Fibroblast of peridontal ligament (primary cell): ENCODE results near the gene SMIM17.

Source experiments
- DNase-seq: peaks from one replicate; pipeline ENCODE4 v3.0.0-alpha.2; 2010; ENCODE audit errors: extremely low read depth

The SMIM17 gene

DNA sequence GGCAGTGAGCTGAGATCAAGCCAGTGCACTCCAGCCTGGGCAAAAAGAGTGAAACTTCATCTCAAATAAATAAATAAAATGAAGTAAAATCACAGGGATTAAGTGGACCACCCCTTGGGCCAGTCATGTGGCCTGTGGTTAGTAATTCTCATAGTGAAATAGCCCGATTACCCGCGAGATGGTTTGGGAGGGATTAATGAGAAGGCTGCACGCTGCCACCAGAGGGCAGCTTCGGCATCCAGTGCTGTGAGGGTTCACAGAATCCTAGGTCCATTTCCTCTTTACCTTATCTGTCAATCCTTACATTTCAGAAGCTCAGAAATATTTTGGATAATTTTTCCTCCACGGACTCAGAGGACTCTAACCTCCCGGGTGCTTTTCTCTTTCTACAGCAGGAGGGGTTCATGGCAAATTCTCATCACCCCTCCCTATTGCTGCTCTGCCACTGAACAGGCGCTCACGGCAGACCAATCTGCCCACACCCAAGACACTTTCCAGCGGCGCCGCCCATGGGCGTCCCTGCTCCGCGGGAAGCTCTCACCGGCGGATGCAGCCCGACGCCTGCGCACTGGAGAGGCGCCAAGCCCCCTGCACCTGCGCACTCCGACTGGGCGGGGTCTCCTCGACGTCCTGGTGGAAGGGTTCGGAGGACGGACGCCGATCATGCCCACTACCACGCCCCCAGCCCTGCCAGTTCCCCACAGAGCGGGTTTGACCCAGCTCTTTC, 17.6 kb downstream of the SMIM17 start:
- no peak for DNase-seq

DNA sequence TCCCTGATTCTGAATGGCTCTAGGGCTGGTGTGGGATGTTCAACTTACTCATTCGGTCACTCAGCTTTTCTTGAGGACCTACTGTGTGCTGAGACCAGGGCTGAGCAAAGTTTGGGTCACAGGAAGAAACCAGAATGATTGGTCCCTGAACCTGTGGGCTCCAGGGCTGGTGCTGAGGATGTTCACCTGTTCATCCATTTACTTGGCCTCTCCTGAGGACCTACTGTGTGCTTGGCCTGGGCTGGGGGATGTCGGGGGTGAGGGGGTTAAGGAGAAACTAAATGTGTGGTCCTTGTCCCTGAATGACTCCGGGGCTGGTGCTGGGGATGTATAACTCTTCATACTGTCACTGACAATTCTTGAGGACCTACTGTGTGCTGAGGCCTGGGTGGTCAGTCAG, 18.3 kb downstream of the SMIM17 start:
- DNase-seq = no peak

- DNase-seq = no peak
Measured at GRCh38 chr19:56663931-56664500, 21.1 kb downstream of the SMIM17 start.

DNA sequence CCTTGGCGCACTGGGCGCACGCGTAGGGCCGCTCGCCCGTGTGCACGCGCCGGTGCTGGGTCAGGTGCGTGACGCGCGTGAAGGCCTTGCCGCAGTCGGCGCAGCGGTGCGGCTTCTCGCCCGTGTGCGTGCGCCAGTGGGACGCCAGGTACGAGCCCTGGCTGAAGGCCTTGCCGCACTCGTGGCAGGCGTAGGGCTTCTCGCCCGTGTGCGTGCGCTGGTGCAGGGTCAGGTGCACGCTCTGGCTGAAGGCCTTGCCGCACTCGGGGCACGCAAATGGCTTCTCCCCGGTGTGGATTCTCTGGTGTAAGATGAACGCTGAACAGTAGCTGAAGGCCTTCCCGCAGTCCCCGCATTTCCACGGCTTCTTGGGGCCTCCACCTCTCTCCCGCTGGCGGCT, 21.6 kb downstream of the SMIM17 start:
- DNase-seq = no peak

- no peak for DNase-seq
Measured at GRCh38 chr19:56667311-56667870, 24.4 kb downstream of the SMIM17 start.

- no peak for DNase-seq
Measured at GRCh38 chr19:56668676-56669075, 25.7 kb downstream of the SMIM17 start.

- DNase-seq = no peak
Measured at GRCh38 chr19:56670401-56670960, 27.5 kb downstream of the SMIM17 start.

DNA sequence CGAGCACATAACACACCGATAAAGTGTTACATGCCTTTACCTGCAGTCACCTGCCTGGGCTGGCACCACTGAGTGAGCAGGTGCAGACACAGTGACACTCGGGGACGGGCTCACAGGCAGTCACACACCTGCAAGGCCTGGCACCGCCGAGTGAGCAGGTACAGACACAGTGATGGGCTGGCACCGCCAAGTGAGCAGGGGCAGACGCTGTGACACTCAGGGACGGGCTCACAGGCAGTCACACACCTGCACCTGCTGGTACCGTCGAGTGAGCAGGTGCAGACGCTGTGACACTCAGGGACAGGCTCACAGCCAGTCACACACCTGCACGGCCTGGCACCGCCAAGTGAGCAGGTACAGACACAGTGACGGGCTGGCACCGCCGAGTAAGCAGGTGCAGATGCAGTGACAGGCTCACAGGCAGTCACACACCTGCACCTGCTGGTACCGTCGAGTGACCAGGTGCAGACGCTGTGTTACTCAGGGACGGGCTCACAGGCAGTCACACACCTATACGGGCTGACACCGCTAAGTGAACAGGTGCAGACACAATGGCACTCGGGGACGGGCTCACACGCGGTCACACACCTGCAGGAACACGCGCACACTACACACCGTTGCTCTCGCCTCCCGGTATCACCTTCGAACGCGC, 28.1 kb downstream of the SMIM17 start:
- DNase-seq = no peak

DNA sequence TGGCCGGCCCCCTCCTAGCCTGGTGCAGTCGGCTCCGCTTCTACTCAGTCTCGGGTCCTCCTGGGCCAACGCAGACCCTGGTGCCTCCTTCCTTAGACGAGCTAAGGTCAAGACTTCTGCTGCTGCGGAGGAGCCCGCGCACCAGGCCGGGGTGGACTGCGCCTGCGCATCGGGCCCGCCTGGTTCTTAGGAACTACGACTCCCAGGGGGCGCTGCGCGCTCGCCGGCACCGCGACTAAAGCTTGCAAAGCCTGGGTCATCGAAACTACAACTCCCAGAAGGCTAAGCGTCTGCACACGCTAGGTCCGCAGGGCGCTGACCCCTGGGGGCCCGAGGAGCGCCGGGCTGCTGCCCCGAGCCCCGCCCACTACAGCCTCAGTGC, 28.6 kb downstream of the SMIM17 start, which contains the start of gene ZNF835:
Gene ZNF835, minus strand, starts transcription at position 145 of the 382 bp plus-strand sequence. CDS start 6,559 bp downstream, outside the sequence.
- DNase-seq = peak; percentile 5

- DNase-seq = peak; percentile 10
Measured at GRCh38 chr19:56672610-56673009, 29.7 kb downstream of the SMIM17 start.

DNA sequence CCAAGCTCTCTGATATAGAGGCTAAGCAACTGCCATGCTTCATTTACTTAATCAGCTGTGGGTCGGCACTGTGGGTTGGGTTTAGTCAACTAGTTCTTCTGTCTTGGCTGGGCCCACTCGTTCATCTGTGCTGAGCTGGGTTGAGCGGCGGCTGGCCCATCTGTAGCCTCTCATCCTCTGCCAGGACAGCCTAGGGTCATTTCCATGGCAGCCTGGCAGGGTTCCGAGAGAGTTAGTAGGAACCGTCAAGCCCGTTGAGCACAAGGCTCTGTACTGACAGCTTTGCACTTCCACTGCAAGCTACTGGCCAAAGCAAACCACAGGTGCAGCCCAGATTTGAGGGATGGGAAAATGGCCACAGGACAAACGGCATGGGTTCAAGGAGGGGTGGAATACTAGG, 35.2 kb downstream of the SMIM17 start:
- no peak for DNase-seq

DNA sequence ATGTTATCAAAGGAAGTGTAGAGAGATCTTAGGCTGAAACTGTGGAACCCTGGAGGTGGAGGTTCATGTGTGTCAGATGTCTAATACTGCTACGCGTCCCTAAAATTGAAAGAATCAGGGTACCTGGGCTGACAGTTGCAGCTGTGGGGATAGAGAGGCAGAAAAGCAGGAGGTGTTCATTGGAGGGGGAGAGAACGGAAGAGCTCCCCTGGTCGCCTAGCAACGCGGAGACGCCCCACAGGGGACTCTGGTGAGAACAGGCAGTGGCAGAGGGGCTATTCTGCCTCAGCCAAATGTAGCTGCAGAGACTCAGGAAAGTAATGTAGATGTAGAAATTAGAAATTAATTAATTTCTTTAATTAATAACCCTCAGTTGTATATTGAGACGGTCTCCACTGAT, 38.7 kb downstream of the SMIM17 start:
- no peak for DNase-seq

- no peak for DNase-seq
Measured at GRCh38 chr19:56683116-56683515, 40.2 kb downstream of the SMIM17 start.

GRCh38 chr19:56687031-56687430, 44.1 kb downstream of the SMIM17 start:
- no peak for DNase-seq

DNA sequence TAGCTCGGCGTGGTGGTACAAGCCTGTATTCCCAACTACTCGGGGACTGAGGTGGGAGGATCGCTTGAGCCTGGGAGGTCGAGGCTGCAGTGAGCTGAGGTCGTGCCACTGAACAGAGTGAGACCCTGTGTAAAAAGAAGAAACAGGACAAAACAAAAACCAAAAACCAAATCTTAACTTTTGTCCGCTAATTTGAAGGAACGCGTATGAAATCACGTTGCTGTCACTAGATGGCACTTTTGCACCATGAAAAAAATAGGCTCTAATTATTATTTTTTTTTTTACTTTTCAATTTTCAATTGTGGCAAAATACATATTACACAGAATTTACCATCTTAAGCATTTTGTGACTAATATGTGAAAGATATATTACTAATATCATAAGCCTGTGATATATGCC, 46.2 kb downstream of the SMIM17 start:
- DNase-seq = no peak

GRCh38 chr19:56690670-56691069, 47.7 kb downstream of the SMIM17 start:
- no peak for DNase-seq

DNA sequence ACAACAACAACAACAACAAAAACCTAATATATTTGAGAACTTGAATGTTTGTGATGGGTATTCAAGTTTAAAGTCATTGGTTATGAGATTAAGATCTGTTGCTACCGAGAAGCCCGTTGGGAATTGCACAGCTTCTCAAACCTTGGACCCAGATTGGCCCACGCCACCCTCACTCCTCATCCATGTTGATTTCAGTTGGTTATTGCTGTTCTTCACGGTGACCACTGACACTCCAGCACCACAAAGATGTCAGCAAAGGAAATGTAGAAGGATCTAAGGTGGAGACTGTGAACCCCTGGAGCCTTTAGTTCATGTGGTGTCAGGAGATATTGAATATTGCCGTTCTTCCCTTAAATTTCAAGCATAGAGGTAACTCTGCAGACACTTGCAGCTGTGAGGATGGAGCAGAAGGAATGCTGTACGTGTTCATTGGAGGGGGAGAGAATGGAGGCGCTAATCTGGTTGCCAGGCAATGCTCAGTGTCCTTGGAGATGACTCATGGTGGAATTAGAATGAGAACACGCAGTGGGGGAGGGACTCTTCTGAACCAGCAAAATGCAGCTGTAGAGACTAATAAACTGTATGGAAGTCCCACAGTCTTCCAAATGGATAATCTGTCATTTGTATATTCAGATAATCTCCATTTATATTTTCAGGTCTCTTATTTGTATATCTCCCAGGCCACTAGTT, 49.4 kb downstream of the SMIM17 start:
- no peak for DNase-seq

DNA sequence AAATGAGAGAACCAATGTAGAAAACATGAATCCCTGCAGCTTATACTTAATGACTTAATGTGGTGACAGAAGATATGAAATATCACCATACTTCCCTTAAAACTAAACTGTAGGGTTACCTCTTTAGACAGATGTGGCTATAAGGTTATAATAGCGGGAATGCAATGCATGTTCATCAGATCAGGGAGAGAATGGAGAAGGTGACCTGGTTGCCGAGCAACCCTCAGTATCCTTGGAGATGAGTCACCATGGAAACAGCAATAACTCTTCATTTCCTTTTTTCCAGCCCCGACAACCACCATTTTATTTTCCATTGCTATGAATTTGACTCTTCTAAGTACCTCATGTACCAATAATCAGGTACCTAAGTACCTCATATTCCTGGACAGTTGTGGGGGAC, 56.6 kb downstream of the SMIM17 start:
- DNase-seq = no peak

- no peak for DNase-seq
Measured at GRCh38 chr19:56701895-56702294, 58.9 kb downstream of the SMIM17 start.

DNA sequence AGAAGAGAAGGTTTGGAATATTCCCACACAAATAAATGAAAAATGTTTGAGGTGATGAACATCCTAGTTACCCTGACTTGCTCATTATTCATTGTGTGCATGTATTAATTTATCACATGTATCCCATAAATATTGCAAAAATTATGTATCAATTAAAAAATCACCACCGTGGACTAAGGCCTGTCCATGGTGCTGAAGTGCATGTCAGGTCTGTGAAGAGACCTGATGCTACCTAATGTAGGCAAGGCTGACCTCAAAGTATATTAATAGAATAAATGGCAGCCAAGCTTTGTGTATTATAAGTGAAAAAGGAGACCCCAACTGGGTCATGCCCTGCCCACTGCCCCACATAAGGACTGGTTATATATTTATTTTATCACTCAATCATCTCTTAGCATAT, 63.0 kb downstream of the SMIM17 start:
- no peak for DNase-seq
